SHP77 (cell line): ENCODE results near the gene GHRH.
A peak's percentile ranks its signal among the peaks of the same experiment; 100 is the strongest.

Source experiments
- DNase-seq, 2 experiments: peaks; one replicate each; lab custom pipeline; 2025; lab: John Stamatoyannopoulos, UW

Gene GHRH

GRCh38 chr20:37237656-37238055, 24.0 kb downstream of the GHRH start:
- DNase-seq, result no peak

GRCh38 chr20:37236462-37236861, 25.2 kb downstream of the GHRH start:
- DNase-seq, result no peak

- DNase-seq, result peak in 1 of 2 experiments; percentile 4
Observed at GRCh38 chr20:37235065-37235464, 26.5 kb downstream of the GHRH start.

- no peak for DNase-seq
Observed at GRCh38 chr20:37234254-37234581, 27.4 kb downstream of the GHRH start.

GRCh38 chr20:37233548-37234253, 27.9 kb downstream of the GHRH start:
- DNase-seq, result no peak

- no peak for DNase-seq
Observed at GRCh38 chr20:37231947-37232630, 29.5 kb downstream of the GHRH start.

- no peak for DNase-seq
Observed at GRCh38 chr20:37230200-37230599, 31.4 kb downstream of the GHRH start.

GRCh38 chr20:37229357-37229756, 32.3 kb downstream of the GHRH start:
- no peak for DNase-seq

GRCh38 chr20:37228656-37229055, 33.0 kb downstream of the GHRH start:
- no peak for DNase-seq

- no peak for DNase-seq
Observed at GRCh38 chr20:37228082-37228481, 33.5 kb downstream of the GHRH start.

GRCh38 chr20:37226889-37227288, 34.7 kb downstream of the GHRH start:
- no peak for DNase-seq

- no peak for DNase-seq
Observed at GRCh38 chr20:37225146-37225545, 36.5 kb downstream of the GHRH start.

GRCh38 chr20:37223053-37223452, 38.6 kb downstream of the GHRH start:
- no peak for DNase-seq

GRCh38 chr20:37222086-37222485, 39.5 kb downstream of the GHRH start:
- DNase-seq, result no peak

GRCh38 chr20:37220731-37221130, 40.9 kb downstream of the GHRH start:
- no peak for DNase-seq

- no peak for DNase-seq
Observed at GRCh38 chr20:37219751-37220668, 41.6 kb downstream of the GHRH start.

- no peak for DNase-seq
Observed at GRCh38 chr20:37218976-37219375, 42.6 kb downstream of the GHRH start.

- DNase-seq, result no peak
Observed at GRCh38 chr20:37218441-37218840, 43.2 kb downstream of the GHRH start.

GRCh38 chr20:37209661-37210314, 51.8 kb downstream of the GHRH start:
- DNase-seq, result no peak

- DNase-seq, result no peak
Observed at GRCh38 chr20:37209193-37209592, 52.4 kb downstream of the GHRH start.

- no peak for DNase-seq
Observed at GRCh38 chr20:37207171-37207570, 54.4 kb downstream of the GHRH start.

- no peak for DNase-seq
Observed at GRCh38 chr20:37205794-37206193, 55.8 kb downstream of the GHRH start.
